SK-N-MC (cell line): ENCODE measurements around the gene VEZT.

Source experiments
- EZH2 ChIP-seq: fragments of 200-600 bp; sonication (generic); IDR thresholded peaks from one replicate; pipeline ENCODE4 v1.6.1; 2017; ENCODE audit warnings: antibody characterized with exemption
- FOXP2 ChIP-seq: optimal IDR thresholded peaks from 2 replicates; pipeline ENCODE3; 2011; ENCODE audit warnings: mild to moderate bottlenecking, moderate library complexity; ENCODE audit not compliant: insufficient read depth; ENCODE audit errors: extremely low read length, control extremely low read depth
- POLR2AphosphoS5 ChIP-seq: IDR thresholded peaks from 2 replicates; pipeline ENCODE4 v1.6.1; 2012; ENCODE audit warnings: mild to moderate bottlenecking, low read depth, low read length, borderline replicate concordance

DNA sequence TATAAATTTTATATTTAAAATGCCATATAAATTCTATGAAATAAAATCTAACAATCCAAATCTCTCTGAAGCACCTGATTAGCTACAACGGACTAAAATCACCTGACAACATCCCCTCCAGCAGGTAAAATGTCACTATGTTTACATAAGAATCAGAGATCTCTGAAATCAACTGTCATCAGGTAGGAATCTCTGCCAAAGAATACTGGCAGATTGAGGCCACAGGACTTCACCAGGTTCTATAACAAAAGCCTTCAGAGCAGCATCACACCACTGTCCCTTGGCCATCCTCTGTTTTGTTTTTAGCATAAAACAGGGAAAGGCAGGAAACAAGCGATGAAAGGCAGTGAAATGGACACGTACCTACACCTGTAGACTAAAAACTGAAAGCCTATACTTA is 22.5 kb upstream of the VEZT start:
- TF ChIP-seq EZH2 (no peak), POLR2AphosphoS5 (no peak), FOXP2 (no peak)
